HFF-Myc (cell line): ENCODE data around the gene CD2.

ENCODE experiments used
- DNase-seq: peaks from one replicate; pipeline ENCODE4 v3.0.0-alpha.2; 2011; ENCODE audit warnings: low read depth; ENCODE audit errors: extremely low read depth
- H3K4me3 ChIP-seq: replicated peaks from 2 replicates; pipeline ENCODE4 v1.5.1; 2011; ENCODE audit warnings: low read depth, mild to moderate bottlenecking, control low read depth, low read length
- CTCF ChIP-seq: IDR thresholded peaks from 2 replicates; pipeline ENCODE4 v1.5.1; 2012; ENCODE audit warnings: mild to moderate bottlenecking, low read depth, low read length, control low read depth; ENCODE audit errors: missing control alignments

Gene CD2

DNA sequence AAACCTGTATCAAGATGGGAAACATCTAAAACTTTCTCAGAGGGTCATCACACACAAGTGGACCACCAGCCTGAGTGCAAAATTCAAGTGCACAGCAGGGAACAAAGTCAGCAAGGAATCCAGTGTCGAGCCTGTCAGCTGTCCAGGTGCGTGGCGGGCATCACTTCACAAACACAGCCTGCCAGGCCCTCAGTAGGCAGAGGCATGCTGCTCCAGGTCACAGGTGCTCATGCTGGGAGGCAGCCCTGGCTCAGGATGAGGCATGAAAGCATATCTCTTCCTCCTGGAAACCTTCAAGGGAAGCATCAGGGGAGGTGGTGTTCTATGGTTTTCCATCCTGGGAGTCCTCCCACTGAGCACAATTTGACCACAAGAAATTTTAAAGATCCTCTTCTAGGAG lies 6.3 kb downstream of the CD2 start:
- H3K4me3 ChIP-seq = no peak overlapping the region
- TF ChIP-seq CTCF = no peak
- no peak for DNase-seq

- no peak overlapping the region for H3K4me3 ChIP-seq
- no peak for DNase-seq
- no peak for TF ChIP-seq CTCF
These were observed 6.9 kb downstream of the CD2 start for GRCh38 chr1:116760996-116761665.

DNA sequence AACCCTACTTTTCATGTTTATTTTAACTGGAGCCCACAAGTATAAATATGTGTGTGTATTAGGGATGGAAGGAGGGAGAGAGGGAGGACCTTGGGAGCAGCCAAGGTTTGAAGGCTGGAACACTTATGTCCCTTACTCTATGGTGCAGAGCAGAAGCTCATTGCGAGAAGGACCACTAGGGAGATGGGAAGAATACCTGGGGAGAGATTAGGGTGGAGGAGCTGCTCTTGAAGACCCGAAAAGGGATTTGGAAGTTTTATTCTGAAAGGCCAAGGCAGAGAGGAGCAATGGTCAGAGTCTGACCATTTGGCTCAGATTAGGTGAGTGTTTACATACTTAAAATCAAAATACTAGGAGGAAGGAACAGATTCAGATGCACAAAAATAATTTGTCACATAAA lies 8.1 kb downstream of the CD2 start:
- no peak for DNase-seq
- no peak for TF ChIP-seq CTCF
- H3K4me3 ChIP-seq = no peak overlapping the region

DNA sequence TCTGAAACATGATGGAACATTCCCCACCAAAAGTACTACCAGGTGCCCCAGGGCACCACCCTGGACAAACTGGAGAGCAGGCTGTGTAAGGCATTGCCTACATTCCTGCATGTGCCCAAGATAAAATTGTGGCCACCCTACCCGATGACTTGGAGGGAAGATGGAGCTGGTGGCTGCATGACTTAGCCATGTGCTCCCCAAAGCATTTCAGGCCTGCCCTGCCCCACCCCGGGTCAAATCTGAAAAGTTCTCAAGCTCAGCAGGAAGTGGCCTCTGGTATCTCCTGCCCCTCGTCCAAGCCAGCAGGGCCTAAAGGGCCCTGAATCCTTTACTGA lies 8.5 kb downstream of the CD2 start:
- no peak overlapping the region for H3K4me3 ChIP-seq
- DNase-seq = no peak
- TF ChIP-seq CTCF = no peak

DNA sequence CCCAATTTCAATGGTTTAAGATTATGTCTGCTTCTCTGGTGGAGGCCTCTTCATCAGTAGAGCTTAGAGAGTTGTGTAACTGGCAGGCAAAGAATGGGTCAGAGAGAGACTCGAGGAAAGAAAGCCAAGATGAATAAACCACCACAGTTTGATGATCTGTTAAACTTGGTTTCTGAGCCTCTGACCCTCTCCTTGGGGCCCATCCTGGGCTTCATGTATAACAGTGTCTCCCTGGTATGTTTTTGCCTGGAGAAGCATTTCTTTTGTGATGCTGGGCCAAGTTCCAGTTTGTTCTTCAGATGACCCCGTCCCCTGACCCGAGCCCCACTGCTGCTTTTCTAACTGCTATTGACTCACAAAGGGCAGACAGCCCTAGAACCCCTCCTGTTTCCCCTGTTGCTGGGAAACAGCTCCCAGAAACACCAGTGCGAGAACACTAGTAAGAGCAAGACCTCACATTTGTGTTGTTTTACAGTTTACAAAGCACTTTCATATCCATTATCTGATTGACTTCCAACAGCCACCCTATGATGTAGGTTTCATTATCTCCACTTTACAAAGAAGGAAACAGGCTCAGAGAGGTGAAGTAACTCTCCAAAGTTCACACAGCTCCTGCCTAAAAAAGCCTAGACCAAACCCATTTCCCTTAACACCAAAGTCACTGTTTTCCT lies 9.0 kb downstream of the CD2 start:
- no peak for DNase-seq
- TF ChIP-seq CTCF = no peak

GRCh38 chr1:116763787-116764465 lies 9.7 kb downstream of the CD2 start:
- no peak overlapping the region for H3K4me3 ChIP-seq
- peak; percentile 57 for TF ChIP-seq CTCF
- DNase-seq = no peak

More for the DNA sequence above, 9.0 kb downstream of the CD2 start:
- no peak overlapping the region for H3K4me3 ChIP-seq

DNA sequence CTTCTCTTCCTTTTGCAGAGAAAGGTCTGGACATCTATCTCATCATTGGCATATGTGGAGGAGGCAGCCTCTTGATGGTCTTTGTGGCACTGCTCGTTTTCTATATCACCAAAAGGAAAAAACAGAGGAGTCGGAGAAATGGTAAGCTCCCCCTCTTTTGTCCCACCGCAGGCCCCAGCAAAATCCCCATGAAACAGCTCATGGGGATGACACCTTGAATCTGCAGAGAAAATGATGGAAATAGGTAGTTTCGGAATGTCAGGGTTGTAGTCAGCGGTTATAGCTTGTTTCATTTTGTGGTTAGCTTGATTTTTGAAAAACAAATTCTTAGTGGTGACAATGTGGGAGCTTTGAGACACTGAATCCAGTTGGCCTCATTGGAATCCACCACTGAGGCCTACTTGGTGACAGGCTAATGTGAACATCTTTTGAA lies 10.3 kb downstream of the CD2 start:
- H3K4me3 ChIP-seq = no peak overlapping the region
- no peak for DNase-seq
- no peak for TF ChIP-seq CTCF
